Osteoblast (primary cell): ENCODE results near the gene TOP2B. TPM values are rescaled to one million over a fixed set of nuclear protein-coding genes. Genes with fewer than 3 reads are reported as not detected.
A peak's percentile ranks its signal among the peaks of the same experiment; 100 is the strongest.

Experiments
- DNase-seq: peaks from one replicate; pipeline ENCODE4 v3.0.0; 2011; ENCODE audit warnings: low spot score, mixed read lengths; ENCODE audit not compliant: insufficient read length; ENCODE audit errors: missing footprints
- H2AFZ ChIP-seq: 2 replicates; pipeline ENCODE4 v1.6.0; 2011; ENCODE audit warnings: mild to moderate bottlenecking, low read length
- H3K27ac ChIP-seq: 2 replicates; pipeline ENCODE4 v1.5.1; 2011; ENCODE audit warnings: mild to moderate bottlenecking, low read depth, low read length, moderate library complexity
- H3K27me3 ChIP-seq: 2 replicates; pipeline ENCODE4 v1.6.0; 2012; ENCODE audit warnings: mild to moderate bottlenecking, control low read depth, inconsistent platforms, low read length, moderate library complexity; ENCODE audit not compliant: insufficient read depth
- H3K36me3 ChIP-seq: 2 replicates; pipeline ENCODE4 v1.5.1; 2011; ENCODE audit warnings: mild to moderate bottlenecking, low read length, control low read depth, moderate library complexity; ENCODE audit not compliant: insufficient read depth
- H3K4me1 ChIP-seq: 2 replicates; pipeline ENCODE4 v1.5.1; 2011; ENCODE audit warnings: mild to moderate bottlenecking, low read length, control low read depth, moderate library complexity; ENCODE audit not compliant: insufficient read depth
- H3K4me2 ChIP-seq: 2 replicates; pipeline ENCODE4 v1.6.0; 2011; ENCODE audit warnings: mild to moderate bottlenecking, low read length; ENCODE audit not compliant: insufficient read depth
- H3K4me3 ChIP-seq: fragments of 200-600 bp; sonication (generic); 3 replicates; pipeline ENCODE4 v1.5.1; 2012; ENCODE audit warnings: mild to moderate bottlenecking, low read length, inconsistent platforms; ENCODE audit not compliant: insufficient read depth
- H3K79me2 ChIP-seq: 2 replicates; pipeline ENCODE4 v1.6.0; 2012; ENCODE audit warnings: mild to moderate bottlenecking, low read length, control low read depth, inconsistent platforms; ENCODE audit not compliant: insufficient read depth
- H3K9me3 ChIP-seq: 2 replicates; pipeline ENCODE4 v1.5.1; 2011; ENCODE audit warnings: low read depth, low read length, control low read depth
- H4K20me1 ChIP-seq: 2 replicates; pipeline ENCODE4 v1.6.0; 2012; ENCODE audit warnings: mild to moderate bottlenecking, low read length, control low read depth; ENCODE audit not compliant: insufficient read depth
- total RNA-seq: library from RNA; depleted of rRNA; stranded (reverse); fragments of >200 nt; gene quantifications from 2 replicates; pipeline ENCODE4 v1.2.3, GENCODE V29; 2012
- TF ChIP-seq, protein P1 (sequence below): IDR thresholded peaks from 2 replicates; pipeline ENCODE4 v1.5.1; 2011; ENCODE audit warnings: mild to moderate bottlenecking, low read depth, low read length, moderate library complexity; ENCODE audit errors: extremely low read depth

Gene TOP2B
- total RNA-seq, 1 donor = 71.7 TPM

DNA sequence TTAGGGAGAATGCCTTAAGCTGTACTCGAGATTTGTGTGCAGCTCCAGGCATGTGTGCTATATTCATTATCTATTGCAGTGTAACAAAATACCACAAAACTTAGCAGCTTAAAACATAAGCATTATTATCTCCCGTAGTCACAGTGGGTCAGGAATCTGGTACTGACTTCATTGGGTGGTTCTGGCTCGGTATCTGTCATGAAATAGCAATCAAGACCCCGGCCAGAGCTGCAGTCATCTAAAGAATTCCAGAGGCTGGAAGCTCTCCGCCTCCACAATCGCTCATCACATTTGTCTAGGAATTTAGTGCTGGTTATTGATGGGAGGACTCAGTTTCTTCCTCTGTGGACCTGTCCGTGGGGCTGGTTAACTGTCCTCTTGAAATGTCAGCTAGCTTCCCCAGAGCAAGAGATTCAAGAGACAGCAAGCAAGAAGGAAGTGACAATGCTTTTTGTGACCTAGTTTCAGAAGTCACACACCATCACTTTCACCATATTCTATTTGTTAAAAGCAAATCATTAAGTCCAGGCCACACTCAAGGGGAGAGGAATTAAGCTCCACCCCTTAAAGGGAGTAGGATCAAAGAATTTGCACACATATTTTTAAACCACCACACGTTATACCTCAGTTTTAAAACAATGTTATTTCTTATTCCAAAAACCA is 76.1 kb downstream of the TOP2B start:
- no peak for DNase-seq

DNA sequence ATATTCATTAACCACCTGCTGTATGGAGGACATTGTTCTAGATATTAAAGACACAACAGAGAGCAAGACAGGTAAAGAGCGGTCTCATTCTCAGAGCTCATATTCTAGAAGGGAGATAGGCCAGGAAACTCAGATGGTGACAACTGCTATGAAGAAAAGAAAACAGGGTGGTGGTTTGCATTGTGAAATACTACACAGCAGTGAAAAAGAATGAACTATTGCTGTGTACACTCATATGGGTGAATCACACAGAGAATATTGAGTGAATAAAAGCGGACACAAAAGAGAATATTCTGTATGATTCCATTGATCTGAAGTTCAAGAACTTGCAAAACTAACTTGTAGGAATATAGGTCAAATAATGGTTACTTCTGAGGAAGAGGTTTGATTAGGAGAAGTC is 76.7 kb downstream of the TOP2B start:
- no peaks in the 10 kb centered on the region for H3K36me3 ChIP-seq
- peaks cover 24% of the 10 kb centered on the region for H3K4me1 ChIP-seq
- H3K79me2 ChIP-seq = no peaks in the 10 kb centered on the region
- no peak overlapping the region for H3K4me2 ChIP-seq
- peak overlapping the region; percentile 48 for H3K27ac ChIP-seq
- no peak overlapping the region for H3K4me3 ChIP-seq
- no peaks in the 10 kb centered on the region for H3K27me3 ChIP-seq
- DNase-seq = no peak
- no peaks in the 10 kb centered on the region for H4K20me1 ChIP-seq
- H3K9me3 ChIP-seq = no peaks in the 10 kb centered on the region
- TF ChIP-seq, protein P1, sequence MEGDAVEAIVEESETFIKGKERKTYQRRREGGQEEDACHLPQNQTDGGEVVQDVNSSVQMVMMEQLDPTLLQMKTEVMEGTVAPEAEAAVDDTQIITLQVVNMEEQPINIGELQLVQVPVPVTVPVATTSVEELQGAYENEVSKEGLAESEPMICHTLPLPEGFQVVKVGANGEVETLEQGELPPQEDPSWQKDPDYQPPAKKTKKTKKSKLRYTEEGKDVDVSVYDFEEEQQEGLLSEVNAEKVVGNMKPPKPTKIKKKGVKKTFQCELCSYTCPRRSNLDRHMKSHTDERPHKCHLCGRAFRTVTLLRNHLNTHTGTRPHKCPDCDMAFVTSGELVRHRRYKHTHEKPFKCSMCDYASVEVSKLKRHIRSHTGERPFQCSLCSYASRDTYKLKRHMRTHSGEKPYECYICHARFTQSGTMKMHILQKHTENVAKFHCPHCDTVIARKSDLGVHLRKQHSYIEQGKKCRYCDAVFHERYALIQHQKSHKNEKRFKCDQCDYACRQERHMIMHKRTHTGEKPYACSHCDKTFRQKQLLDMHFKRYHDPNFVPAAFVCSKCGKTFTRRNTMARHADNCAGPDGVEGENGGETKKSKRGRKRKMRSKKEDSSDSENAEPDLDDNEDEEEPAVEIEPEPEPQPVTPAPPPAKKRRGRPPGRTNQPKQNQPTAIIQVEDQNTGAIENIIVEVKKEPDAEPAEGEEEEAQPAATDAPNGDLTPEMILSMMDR = no peak
- H2AFZ ChIP-seq = no peak overlapping the region

More for the DNA sequence above, 76.1 kb downstream of the TOP2B start:
- H3K4me3 ChIP-seq = no peak overlapping the region
- peaks cover 29% of the 10 kb centered on the region for H3K4me1 ChIP-seq
- no peak overlapping the region for H3K4me2 ChIP-seq
- H3K9me3 ChIP-seq = no peaks in the 10 kb centered on the region
- peak overlapping the region; percentile 48 for H3K27ac ChIP-seq
- no peaks in the 10 kb centered on the region for H3K27me3 ChIP-seq
- TF ChIP-seq, protein P1 = no peak
- no peaks in the 10 kb centered on the region for H4K20me1 ChIP-seq
- H3K36me3 ChIP-seq = no peaks in the 10 kb centered on the region
- H2AFZ ChIP-seq = no peak overlapping the region
- no peaks in the 10 kb centered on the region for H3K79me2 ChIP-seq

DNA sequence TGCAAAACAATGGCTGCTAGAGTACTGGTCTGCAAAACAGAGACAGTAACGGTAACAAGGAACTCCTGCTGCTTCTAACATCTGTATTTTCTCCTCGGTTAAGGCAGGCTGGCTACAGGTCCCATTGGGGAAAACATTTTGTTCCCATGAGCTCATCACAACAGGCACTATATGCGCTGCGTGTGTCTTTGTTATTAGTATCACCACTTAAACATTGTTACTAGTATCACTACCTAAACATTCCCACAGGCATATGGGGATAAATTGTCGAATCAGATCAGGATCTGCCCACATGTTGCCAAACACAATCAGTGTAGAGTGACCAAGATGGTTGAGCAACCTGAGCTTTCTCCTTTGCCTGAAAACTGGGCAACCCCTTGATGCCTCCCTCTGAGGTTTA is 77.2 kb downstream of the TOP2B start:
- H4K20me1 ChIP-seq = no peaks in the 10 kb centered on the region
- TF ChIP-seq, protein P1 = no peak
- H3K27ac ChIP-seq = peak overlapping the region; percentile 48
- no peaks in the 10 kb centered on the region for H3K36me3 ChIP-seq
- DNase-seq = no peak
- no peak overlapping the region for H3K4me3 ChIP-seq
- H3K27me3 ChIP-seq = no peaks in the 10 kb centered on the region
- H3K4me1 ChIP-seq = peaks cover 19% of the 10 kb centered on the region
- peaks cover under 1% of the 10 kb centered on the region for H3K9me3 ChIP-seq
- no peaks in the 10 kb centered on the region for H3K79me2 ChIP-seq
- H3K4me2 ChIP-seq = no peak overlapping the region
- no peak overlapping the region for H2AFZ ChIP-seq

DNA sequence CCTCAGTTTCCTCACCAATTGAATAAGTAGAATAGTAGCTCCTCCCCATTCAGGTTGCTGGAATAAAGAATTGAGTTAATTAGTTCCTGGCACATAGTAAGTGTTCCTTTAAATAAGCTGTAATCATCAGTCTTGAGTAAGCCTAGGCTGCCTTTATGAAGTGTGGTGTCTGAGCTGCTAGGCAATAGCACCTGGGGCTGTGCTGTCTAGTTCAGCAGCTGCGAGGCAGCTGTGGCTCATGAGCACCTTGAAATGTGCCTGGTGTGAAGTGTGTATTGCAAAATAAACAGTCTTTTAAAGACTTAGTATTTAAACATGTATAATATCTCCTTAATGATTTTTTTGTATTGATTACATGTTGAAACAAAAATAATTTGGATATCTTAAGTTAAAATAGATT is 77.6 kb downstream of the TOP2B start:
- Histone ChIP-seq H2AFZ (no peak overlapping the region), H4K20me1 (no peaks in the 10 kb centered on the region)

More for the DNA sequence above, 77.6 kb downstream of the TOP2B start:
- no peaks in the 10 kb centered on the region for H3K27me3 ChIP-seq
- no peak for DNase-seq
- no peak overlapping the region for H3K4me3 ChIP-seq
- no peak overlapping the region for H3K4me2 ChIP-seq
- no peaks in the 10 kb centered on the region for H3K36me3 ChIP-seq
- H3K79me2 ChIP-seq = no peaks in the 10 kb centered on the region
- H3K27ac ChIP-seq = peak overlapping the region; percentile 14
- H3K9me3 ChIP-seq = peaks cover 5% of the 10 kb centered on the region
- TF ChIP-seq, protein P1 = no peak
- peaks cover 15% of the 10 kb centered on the region for H3K4me1 ChIP-seq
